ENCODE measurements around the gene EPS15.
"Not testable (repeated sequence)": the region's sequence is repeated elsewhere in the genome, so short reads cannot be mapped to it uniquely, and the experiment has no call there.

- not testable (repeated sequence) for TF ChIP-seq CTCF (IDR thresholded peaks at IDR 0.05; ENCODE audit: poor library complexity); EZH2 (IDR thresholded peaks at IDR 0.05; ENCODE audit: borderline replicate concordance)
These were observed 128.4 kb downstream of the EPS15 start for GRCh38 chr1:51390641-51391040.

All from hepatocyte (in vitro differentiated cells).